ENCODE data around the gene RNF207.

DNA sequence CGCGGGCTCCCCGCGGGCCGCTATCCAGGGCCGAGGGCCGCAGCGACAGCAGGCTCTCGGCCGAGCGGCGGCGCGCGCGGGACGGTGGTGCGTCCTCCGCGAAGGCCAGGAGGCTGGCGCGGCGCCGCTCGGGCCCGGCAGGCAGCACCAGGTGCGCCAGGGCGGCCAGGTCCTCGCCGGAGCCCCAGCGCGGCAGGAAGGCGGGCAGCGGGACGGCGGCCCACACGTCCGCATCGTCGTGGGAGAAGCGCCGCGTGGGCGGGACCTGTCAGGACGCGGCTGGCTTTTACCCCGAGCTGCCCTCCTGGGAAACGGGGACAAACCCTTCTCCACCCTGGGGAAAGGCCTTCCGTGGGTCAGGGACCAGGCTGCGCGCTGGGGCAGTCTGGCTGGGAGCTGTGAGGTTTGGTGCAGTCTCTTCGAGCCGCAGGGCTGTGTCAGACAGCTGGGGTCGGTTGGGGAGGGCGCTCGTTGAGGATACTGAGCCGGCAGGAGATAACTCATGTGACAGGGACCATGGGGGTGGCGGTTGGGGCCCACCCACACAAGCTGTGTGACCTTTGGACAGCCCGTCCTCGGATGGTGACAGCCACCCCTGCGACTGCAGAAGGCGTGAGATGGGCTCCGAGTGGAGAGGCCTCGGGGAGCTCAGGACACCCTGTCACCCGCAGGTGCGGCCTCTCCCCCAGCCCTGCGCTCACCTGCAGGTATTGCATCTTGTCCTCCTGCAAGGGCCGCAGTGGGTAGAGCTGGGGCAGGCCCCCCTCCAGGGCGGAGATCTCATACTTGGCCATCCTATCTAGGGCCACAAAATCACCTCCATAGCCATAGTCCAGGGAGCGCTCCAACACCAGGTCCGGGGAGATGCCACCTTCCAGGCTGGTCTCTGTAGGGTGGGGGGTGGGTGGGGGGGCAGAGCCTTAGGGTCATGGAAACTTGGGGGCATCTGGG lies 44.1 kb downstream of the RNF207 start:
- TF ChIP-seq, protein P1, sequence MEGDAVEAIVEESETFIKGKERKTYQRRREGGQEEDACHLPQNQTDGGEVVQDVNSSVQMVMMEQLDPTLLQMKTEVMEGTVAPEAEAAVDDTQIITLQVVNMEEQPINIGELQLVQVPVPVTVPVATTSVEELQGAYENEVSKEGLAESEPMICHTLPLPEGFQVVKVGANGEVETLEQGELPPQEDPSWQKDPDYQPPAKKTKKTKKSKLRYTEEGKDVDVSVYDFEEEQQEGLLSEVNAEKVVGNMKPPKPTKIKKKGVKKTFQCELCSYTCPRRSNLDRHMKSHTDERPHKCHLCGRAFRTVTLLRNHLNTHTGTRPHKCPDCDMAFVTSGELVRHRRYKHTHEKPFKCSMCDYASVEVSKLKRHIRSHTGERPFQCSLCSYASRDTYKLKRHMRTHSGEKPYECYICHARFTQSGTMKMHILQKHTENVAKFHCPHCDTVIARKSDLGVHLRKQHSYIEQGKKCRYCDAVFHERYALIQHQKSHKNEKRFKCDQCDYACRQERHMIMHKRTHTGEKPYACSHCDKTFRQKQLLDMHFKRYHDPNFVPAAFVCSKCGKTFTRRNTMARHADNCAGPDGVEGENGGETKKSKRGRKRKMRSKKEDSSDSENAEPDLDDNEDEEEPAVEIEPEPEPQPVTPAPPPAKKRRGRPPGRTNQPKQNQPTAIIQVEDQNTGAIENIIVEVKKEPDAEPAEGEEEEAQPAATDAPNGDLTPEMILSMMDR (conservative IDR thresholded peaks at IDR 0.05), result no peak
- no peak for TF ChIP-seq EZH2 (IDR thresholded peaks at IDR 0.05; ENCODE audit: low read depth)

All from PC-9 (cell line).